Caco-2 (cell line): ENCODE results near the gene TRIM9. TPM values are rescaled to one million over a fixed set of nuclear protein-coding genes. Genes with fewer than 3 reads are reported as not detected.

Experiments
- BruUV-seq: library from RNA; stranded (reverse); fragments of 400-500 nt; replicated peaks from 2 replicates; lab custom pipeline; 2021; lab: Mats Ljungman, UMichigan
- CTCF ChIA-PET: fragments of 300-600 bp; sonication (Branson Sonifier 250); formaldehyde crosslinking; loops from one replicate; lab custom pipeline; 2022; ENCODE audit warnings: antibody characterized with exemption; lab: Charles Lee
- POLR2A ChIA-PET: fragments of 300-600 bp; sonication (Branson Sonifier 250); formaldehyde crosslinking; loops from one replicate; lab custom pipeline; 2022; ENCODE audit warnings: antibody characterized with exemption; lab: Charles Lee
- DNase-seq, 2 experiments: peaks; one replicate each; pipeline versions ENCODE4 v3.0.0 to v3.0.0-alpha.2; 2020 to 2022
- H3K27me3 ChIP-seq: replicated peaks from 2 replicates; pipeline ENCODE4 v1.6.0; 2011; ENCODE audit warnings: low read length; ENCODE audit not compliant: control insufficient read depth, insufficient read depth
- H3K36me3 ChIP-seq: 2 replicates; pipeline ENCODE4 v1.5.1; 2011; ENCODE audit warnings: low read length; ENCODE audit not compliant: control insufficient read depth, insufficient read depth
- H3K4me1 ChIP-seq: fragments of 250-450 bp; sonication (Bioruptor Pico); 2 replicates; pipeline ENCODE4 v1.5.1; 2020; ENCODE audit warnings: mild to moderate bottlenecking
- H3K4me3 ChIP-seq: 2 replicates; pipeline ENCODE4 v1.5.1; 2011; ENCODE audit warnings: low read depth, mild to moderate bottlenecking, control low read depth, low read length
- H3K9me3 ChIP-seq: fragments of 250-450 bp; sonication (Bioruptor Pico); 2 replicates; pipeline ENCODE4 v1.5.1; 2020; ENCODE audit warnings: mild to moderate bottlenecking, moderate library complexity
- H3K27ac Mint-ChIP-seq: one replicate; pipeline ENCODE4 v1.8.0; 2022; ENCODE audit warnings: mixed read lengths; ENCODE audit not compliant: unreplicated experiment
- H3K27me3 Mint-ChIP-seq: one replicate; pipeline ENCODE4 v1.8.0; 2022; ENCODE audit warnings: mixed read lengths; ENCODE audit not compliant: insufficient read depth, unreplicated experiment
- H3K36me3 Mint-ChIP-seq: one replicate; pipeline ENCODE4 v1.8.0; 2022; ENCODE audit warnings: mild to moderate bottlenecking, mixed read lengths; ENCODE audit not compliant: insufficient read depth, unreplicated experiment
- H3K4me1 Mint-ChIP-seq: one replicate; pipeline ENCODE4 v1.8.0; 2022; ENCODE audit warnings: low read depth, mixed read lengths; ENCODE audit not compliant: unreplicated experiment
- H3K4me3 Mint-ChIP-seq: one replicate; pipeline ENCODE4 v1.8.0; 2022; ENCODE audit warnings: mild to moderate bottlenecking, moderate library complexity, mixed read lengths; ENCODE audit not compliant: unreplicated experiment
- H3K9me3 Mint-ChIP-seq: one replicate; pipeline ENCODE4 v1.8.0; 2022; ENCODE audit warnings: mixed read lengths; ENCODE audit not compliant: unreplicated experiment
- intact Hi-C: fragments of 100-400 bp; cut with micrococcal nuclease; formaldehyde crosslinking; loops from one replicate; pipeline ENCODE4 v1.10.0; 2022; ENCODE audit not compliant: unreplicated experiment
- total RNA-seq: library from RNA; stranded (reverse); gene quantifications from 2 replicates; pipeline ENCODE4 v1.2.3, GENCODE V29; 2022
- TF ChIP-seq, protein P1 (sequence below), 2 experiments: fragments of 200-600 bp in 1 of 2; IDR thresholded peaks; 1 replicate in 1 of 2; 2 replicates in 1 of 2; pipeline versions ENCODE4 v1.5.1 to v1.8.0; 2011 to 2022; ENCODE audit warnings: antibody characterized with exemption in 1 of 2, control low read depth in 1 of 2, inconsistent platforms in 1 of 2, low read depth in 1 of 2, low read length in 1 of 2, mild to moderate bottlenecking in 1 of 2, moderate library complexity in 1 of 2; ENCODE audit not compliant: insufficient read depth in 1 of 2, severe bottlenecking in 1 of 2, unreplicated experiment in 1 of 2

Gene TRIM9
- total RNA-seq, 1 experiment from 2014 or later = 2.7 TPM

DNA sequence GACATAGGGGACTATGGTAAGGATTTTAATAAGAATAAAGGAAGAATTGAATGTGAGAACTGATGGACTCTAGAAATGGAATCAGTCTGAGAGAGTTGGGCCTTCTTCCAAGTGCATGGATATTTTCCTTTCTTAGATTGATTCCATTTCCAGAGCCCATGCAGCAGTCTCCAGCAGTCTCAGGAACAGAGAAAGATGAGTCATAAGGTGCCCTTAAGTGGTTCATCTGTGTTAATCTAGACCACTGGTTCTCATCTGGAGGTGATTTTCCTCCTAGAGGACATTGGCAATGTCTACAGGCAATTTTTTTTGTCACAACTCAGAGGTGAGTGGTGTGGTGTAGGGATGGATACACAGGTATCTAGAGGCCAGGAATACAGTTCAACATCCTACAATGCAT lies 25.9 kb downstream of the TRIM9 start:
- Histone ChIP-seq H3K4me1 (no peaks in the 10 kb centered on the region), H3K36me3 (no peaks in the 10 kb centered on the region), H3K27me3 (no peaks in the 10 kb centered on the region), H3K9me3 (no peaks in the 10 kb centered on the region), H3K4me3 (no peak overlapping the region)
- Mint-ChIP-seq H3K4me1 (no peaks in the 10 kb centered on the region), H3K27me3 (no peaks in the 10 kb centered on the region), H3K36me3 (no peaks in the 10 kb centered on the region), H3K27ac (no peak overlapping the region), H3K9me3 (no peaks in the 10 kb centered on the region), H3K4me3 (no peak overlapping the region)
- no TSS peak for BruUV-seq
- ChIA-PET POLR2A (no interaction called here), CTCF (no interaction called here)
- DNase-seq = no peak
- TF ChIP-seq, protein P1, sequence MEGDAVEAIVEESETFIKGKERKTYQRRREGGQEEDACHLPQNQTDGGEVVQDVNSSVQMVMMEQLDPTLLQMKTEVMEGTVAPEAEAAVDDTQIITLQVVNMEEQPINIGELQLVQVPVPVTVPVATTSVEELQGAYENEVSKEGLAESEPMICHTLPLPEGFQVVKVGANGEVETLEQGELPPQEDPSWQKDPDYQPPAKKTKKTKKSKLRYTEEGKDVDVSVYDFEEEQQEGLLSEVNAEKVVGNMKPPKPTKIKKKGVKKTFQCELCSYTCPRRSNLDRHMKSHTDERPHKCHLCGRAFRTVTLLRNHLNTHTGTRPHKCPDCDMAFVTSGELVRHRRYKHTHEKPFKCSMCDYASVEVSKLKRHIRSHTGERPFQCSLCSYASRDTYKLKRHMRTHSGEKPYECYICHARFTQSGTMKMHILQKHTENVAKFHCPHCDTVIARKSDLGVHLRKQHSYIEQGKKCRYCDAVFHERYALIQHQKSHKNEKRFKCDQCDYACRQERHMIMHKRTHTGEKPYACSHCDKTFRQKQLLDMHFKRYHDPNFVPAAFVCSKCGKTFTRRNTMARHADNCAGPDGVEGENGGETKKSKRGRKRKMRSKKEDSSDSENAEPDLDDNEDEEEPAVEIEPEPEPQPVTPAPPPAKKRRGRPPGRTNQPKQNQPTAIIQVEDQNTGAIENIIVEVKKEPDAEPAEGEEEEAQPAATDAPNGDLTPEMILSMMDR (IDR thresholded peaks at IDR 0.05; ENCODE audit: insufficient read depth in 1 of 2, low read depth in 1 of 2, low read length in 1 of 2, severe bottlenecking in 1 of 2, unreplicated experiment in 1 of 2) = no peak
- intact Hi-C loops = no loop called here

DNA sequence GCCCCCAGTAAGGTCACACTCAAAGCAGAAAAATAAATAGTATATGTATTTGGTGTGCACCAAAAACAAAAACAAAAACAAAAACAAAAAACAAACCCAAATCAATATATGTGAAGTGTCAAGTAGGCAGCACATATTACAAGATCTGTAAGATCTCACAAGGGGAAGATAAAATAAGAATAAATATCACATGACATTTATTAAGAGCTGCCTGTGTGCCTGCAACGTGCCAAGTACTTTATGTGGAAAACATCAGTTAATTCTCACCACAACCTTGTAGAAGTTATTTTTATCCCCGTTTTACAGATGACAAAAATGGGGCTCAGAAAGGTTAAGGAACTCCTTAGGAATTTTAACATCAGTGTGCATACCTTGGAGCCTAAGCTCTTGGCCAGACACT lies 26.6 kb downstream of the TRIM9 start:
- intact Hi-C loops = no loop called here
- Mint-ChIP-seq H3K36me3 (no peaks in the 10 kb centered on the region), H3K4me1 (no peaks in the 10 kb centered on the region), H3K9me3 (peaks cover 2% of the 10 kb centered on the region), H3K4me3 (no peak overlapping the region), H3K27ac (no peak overlapping the region), H3K27me3 (no peaks in the 10 kb centered on the region)
- CTCF ChIA-PET = no interaction called here
- peaks cover 3% of the 10 kb centered on the region for H3K9me3 ChIP-seq
- POLR2A ChIA-PET = no interaction called here
- H3K27me3 ChIP-seq = no peaks in the 10 kb centered on the region
- no peaks in the 10 kb centered on the region for H3K36me3 ChIP-seq
- DNase-seq = no peak
- TF ChIP-seq, protein P1 (IDR thresholded peaks at IDR 0.05; ENCODE audit: insufficient read depth in 1 of 2, low read depth in 1 of 2, low read length in 1 of 2, severe bottlenecking in 1 of 2, unreplicated experiment in 1 of 2) = no peak
- no peak overlapping the region for H3K4me3 ChIP-seq
- H3K4me1 ChIP-seq = no peaks in the 10 kb centered on the region
- no TSS peak for BruUV-seq

DNA sequence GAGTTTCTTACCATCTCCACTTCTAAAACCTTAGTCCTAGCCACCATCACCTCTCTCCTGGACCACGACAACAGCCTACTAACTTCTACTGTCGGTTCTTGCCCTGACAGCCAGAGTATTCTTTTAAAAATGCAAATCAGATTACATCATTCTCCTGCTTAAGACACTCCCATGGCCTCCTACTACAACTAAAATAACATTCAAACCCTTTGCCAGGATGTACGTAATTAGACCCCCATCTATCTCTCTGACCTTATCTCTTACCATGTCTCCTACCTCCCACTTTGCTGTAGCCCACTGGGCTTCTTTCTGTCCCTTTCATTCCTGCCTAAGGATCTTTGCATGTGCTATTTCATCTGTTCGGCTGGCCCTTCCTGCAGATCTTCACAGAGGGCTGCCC lies 27.6 kb downstream of the TRIM9 start:
- H3K27me3 Mint-ChIP-seq = no peaks in the 10 kb centered on the region

More for the DNA sequence above, 27.6 kb downstream of the TRIM9 start:
- Histone ChIP-seq H3K4me3 (no peak overlapping the region), H3K9me3 (peaks cover 9% of the 10 kb centered on the region), H3K36me3 (no peaks in the 10 kb centered on the region), H3K4me1 (no peaks in the 10 kb centered on the region), H3K27me3 (no peaks in the 10 kb centered on the region)
- TF ChIP-seq, protein P1 (IDR thresholded peaks at IDR 0.05; ENCODE audit: insufficient read depth in 1 of 2, low read depth in 1 of 2, low read length in 1 of 2, severe bottlenecking in 1 of 2, unreplicated experiment in 1 of 2) = no peak
- no TSS peak for BruUV-seq
- Mint-ChIP-seq H3K36me3 (no peaks in the 10 kb centered on the region), H3K4me1 (no peaks in the 10 kb centered on the region), H3K4me3 (no peak overlapping the region), H3K9me3 (peaks cover 12% of the 10 kb centered on the region), H3K27ac (no peak overlapping the region)
- POLR2A ChIA-PET = no interaction called here
- CTCF ChIA-PET = no interaction called here
- DNase-seq = no peak
- intact Hi-C loops = no loop called here
